NCI-H446 (cell line): Measurements from ENCODE around the gene ZNF514.
A peak's percentile ranks its signal among the peaks of the same experiment; 100 is the strongest.

ENCODE experiments used
- DNase-seq, 2 experiments: peaks; one replicate each; lab custom pipeline; 2025; lab: John Stamatoyannopoulos, UW

Gene ZNF514

DNA sequence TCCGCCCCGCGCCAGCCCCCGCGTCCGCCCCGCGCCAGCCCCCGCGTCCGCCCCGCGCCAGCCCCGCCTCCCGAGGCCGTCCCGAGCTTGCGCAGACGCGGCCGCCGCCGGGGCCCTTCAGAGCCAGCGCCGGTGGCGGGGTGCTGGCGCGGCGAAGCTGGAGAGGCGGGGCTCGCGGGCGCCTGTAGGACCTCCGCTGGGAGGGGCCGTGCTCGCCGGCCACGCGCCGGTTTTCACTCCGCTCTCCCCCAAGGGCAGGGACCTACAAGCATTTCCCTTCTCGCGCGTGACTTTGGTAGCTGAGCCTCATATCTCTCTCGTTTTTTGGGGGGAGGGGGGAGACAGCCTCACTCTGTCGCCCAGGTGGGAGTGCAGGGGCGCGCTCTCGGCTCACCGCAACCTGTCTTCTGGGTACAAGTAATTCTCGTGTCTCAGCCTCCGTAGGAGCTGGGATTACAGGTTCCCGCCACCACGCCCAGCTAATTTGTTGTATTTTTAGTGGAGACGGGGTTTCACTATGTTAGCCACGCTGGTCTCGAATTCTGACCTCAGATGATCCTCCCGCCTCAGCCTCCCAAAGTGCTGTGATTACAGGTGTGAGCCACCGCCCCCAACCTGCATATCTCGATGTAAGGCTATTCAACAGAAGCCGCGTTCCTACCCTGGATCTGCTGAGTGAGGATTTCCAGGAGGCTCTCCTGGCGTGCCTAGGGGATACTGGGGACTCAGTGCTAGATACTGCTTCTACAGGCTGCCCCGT lies at the start of gene ZNF514:
TSS of gene ZNF514 (minus strand) at position 159 of the 760 bp plus-strand sequence. CDS start 6,595 bp downstream, outside the sequence.
- peak in 1 of 2 experiments; percentile 75 for DNase-seq

DNA sequence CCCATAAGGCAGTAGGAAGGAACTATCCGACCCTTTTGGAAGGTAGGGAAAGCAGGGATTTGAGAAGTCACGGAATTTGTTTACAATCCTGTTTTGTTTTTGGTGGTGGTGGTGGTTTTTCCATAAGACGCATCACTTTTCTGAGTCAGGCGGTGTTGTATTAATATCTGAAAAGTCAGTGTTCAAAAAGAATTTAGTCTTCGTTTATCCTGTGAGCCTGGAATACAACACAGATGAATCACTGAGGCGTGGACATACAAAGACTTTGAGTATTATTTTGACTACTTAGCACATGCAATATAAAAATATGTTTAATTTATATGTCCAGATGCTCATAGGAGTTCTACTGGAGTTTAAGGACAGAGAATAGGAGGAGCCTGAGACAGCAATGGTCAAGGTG lies 48.5 kb upstream of the ZNF514 start:
- no peak for DNase-seq

DNA sequence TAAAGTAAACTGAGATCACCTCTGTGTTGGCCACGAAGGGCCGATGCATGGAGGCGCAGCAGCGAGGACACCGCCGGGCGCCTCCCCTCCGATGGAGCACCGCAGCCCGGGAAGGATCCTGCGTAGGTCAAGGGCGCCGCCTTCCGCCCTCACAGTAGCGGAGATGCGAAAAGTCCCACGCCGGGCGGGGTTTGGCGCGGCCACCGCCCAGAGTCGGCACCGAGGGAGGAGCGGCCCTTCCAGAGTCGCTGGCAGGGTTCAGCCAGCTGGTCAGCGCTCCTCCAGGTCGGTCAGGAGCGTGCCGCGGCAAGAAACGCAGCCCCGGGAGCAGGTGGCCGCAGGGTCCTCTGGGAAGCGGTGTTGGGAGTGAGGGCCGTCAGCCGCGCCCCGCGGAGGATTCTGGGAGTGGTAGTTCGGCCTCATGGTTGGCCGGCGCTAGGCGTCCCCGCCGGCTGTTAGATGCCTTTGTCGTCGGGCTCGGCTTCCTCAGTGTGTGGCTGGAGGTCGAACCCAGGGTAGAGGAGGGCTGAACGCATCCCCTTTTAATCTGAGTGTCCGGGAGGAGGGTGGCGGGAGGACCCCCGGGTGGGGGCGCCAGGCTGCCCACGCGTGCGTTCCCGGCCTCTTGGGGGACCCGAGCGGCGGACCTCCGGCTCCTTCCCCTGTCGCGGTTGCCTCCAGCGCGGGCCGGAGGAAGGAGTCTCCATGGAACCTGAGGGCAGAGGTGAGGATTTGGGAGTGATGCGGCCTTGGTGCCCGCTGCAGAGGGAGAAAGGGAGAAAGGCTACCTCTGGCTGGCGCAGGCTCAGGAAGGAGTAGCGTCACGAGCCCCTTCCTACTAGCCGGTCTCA lies 47.7 kb upstream of the ZNF514 start, which contains the start of gene ZNF892:
TSS of gene ZNF892 (plus strand) at position 411 of the 851 bp plus-strand sequence. CDS start at position 706, 295 bp downstream.
- DNase-seq = peak; percentile 82 to 88

DNA sequence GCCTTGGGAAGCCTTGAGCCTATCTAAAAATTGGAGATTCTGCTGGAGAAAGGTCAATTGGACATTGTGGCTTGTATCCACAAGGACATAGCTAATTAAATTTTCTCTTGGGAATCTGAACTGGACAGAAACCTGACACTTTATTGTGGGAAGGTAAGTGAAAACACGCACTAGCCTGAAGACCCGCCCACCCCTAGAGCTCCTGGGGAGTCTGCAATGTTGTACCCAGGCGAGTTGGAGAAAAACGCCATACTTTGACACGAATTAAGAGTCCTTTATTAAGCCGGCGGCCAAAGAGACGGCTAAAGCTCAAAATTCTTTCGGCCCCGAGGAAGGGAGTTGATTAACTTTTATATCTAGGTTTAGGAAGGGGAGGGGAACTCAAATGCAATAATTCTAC lies 46.4 kb upstream of the ZNF514 start:
- DNase-seq = no peak

- DNase-seq = no peak
Measured at GRCh38 chr2:95204396-95204795, 44.7 kb upstream of the ZNF514 start.

DNA sequence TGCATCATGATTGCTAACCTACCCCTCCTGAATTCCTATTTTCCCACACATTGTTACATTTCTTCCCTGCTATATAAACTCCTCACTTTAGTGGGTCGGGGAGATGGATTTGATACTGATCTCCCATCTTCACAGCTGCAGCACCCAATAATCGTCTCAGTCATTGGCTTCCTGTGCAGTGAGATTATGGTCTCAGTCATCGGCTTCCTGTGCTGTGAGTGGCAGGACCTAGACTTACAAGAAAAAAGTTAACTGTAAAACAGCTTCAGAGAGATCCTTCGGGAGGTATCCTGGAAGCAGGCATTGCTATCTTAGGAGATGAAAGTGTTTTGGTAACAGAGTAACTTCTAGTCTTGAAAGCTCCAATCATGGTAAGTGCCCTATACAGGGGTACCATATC lies 44.3 kb upstream of the ZNF514 start:
- no peak for DNase-seq

DNA sequence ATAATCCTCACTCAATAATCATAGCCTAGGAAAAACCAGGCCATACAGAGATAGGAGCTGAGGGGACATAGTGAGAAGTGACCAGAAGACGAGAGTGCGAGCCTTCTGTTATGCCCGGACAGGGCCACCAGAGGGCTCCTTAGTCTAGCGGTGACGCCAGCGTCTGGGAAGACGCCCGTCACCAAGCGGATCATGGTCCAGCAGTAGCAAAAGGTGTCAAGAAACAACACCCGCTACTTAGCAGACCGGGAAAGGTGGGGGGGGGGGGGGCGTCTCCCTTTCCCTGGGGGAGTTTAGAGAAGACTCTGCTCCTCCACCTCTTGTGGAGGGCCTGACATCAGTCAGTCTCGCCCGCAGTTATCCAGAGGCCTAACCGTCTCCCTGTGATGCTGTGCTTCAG lies 33.3 kb upstream of the ZNF514 start:
- DNase-seq = peak in 1 of 2 experiments; percentile 16

DNA sequence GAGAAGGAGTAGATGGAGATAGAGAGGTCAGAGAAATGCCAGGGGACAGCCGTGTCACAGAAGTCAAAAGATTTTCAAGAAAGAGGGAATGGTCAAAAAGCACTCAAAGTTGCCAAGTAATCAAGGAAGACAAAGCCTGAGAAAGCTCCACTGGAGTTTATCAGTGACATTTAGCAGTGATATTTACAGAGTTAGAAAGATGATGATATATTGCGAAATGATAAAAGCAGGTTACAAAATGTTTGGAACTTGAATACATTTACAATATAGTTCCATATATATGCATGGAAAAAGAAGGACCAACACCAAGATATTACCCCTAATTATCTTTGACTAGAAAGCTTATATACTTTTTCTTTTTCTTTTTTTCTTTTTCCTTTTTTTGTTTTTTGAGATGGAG lies 26.3 kb upstream of the ZNF514 start:
- DNase-seq = no peak

GRCh38 chr2:95185197-95185596 lies 25.5 kb upstream of the ZNF514 start:
- DNase-seq = no peak

- DNase-seq = no peak
Measured at GRCh38 chr2:95181774-95182173, 22.1 kb upstream of the ZNF514 start.

- DNase-seq = no peak
Measured at GRCh38 chr2:95179451-95179850, 19.8 kb upstream of the ZNF514 start.

- DNase-seq = no peak
Measured at GRCh38 chr2:95174031-95174542, 14.4 kb upstream of the ZNF514 start.

GRCh38 chr2:95171902-95172301 lies 12.3 kb upstream of the ZNF514 start:
- DNase-seq = no peak

DNA sequence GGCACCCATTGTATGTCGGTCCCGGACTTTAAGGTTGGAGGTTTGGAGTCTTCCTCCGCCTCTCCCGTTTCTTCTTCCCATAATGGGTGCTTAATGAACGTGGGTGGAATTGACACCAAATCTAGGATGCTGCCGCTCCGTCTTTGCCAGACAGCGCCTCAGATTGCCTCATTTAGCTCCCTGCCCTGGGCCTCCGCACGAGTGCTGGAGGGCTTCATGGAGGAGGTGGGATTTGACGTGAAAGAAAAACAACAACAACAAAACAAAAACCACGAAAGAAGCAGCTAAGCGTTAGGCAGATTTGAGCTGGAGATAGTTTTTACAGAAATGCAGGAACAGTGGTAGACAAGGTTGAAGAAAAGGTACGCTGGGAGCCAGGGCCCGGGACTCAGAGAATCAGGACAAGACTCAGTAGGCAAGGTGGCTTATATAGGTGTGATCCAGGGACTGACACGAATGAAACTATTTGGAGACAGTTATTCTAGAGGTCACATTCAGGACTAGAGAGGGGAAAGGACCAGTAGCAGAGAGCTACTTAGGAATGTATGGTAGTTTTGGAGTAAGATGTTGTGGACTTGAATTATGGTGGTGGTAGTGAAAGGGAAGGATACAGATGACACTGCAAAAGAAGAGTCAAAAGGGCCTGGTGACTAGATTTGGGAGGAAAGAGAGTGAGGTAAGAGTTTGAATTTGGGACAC lies 6.6 kb upstream of the ZNF514 start:
- DNase-seq = no peak

GRCh38 chr2:95165371-95166064 lies 5.9 kb upstream of the ZNF514 start, which contains the start of gene ZNF2:
Gene ZNF2, plus strand, starts transcription at chr2:95165809. Its CDS starts 10,418 bp downstream, at chr2:95176227.
- peak; percentile 92 to 97 for DNase-seq

GRCh38 chr2:95165030-95165370 lies 5.4 kb upstream of the ZNF514 start:
- no peak for DNase-seq

DNA sequence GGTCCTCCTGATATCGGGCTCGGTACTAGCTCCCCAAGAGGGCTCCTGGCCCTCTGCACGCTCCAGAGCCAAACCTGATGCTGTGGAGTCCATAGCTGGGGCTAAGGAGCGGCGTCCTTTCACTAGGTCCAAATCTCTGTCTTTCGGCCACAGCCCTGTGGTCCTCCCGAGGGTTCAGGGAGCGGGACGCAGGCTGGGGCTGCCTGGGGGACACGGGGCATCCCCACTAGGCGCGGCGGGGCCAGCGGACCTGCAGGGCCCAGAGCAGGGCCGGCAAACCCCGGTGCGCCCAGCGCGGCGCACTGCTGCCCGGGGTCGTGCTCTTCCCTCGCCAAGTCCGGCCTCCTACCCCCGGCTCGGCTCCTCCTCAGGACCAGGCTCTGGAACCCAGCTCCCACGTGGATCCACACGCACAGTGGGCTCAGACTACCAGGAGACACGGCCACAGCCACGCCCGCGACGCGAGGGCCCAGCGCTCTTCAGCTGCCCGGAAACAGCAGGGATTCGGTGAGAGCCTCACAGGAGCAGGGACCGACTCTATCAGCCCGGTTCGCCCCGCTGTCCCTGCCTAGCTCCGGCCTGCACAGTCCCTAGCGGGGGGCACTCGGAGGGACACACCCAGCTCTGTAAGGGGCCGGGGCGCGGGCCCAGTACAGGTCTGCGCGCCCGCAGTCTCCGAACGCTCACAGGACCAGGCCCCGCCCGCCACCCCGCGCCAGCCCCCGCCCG lies 593 bp downstream of the ZNF514 start:
- DNase-seq = peak in 1 of 2 experiments; percentile 24

DNA sequence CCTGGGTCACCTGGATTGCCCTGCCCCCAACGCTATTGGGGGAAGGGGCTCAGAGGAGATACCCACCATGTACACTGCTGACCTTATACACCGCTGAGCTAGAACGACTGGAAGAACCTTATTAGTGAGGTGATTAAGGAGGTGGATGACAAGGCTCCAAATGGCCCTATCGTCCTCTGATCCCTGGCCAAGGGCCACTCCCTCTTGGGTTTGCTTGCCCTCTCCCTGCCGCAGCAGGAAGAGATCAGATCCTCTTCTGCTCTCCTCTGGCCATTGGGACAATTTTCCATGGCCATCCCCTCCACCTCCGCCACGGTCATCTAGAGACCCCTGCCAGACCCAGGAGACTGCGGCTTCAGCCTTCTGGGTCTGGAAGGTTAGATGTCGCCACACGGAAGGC lies 1.2 kb downstream of the ZNF514 start:
- DNase-seq = no peak

GRCh38 chr2:95149397-95149984 lies 10.2 kb downstream of the ZNF514 start:
- no peak for DNase-seq

GRCh38 chr2:95143838-95144237 lies 15.8 kb downstream of the ZNF514 start:
- no peak for DNase-seq
